HepG2 (cell line): ENCODE results near the gene IDS.
"Not testable (repeated sequence)": the region's sequence is repeated elsewhere in the genome, so short reads cannot be mapped to it uniquely, and the experiment has no call there.

Experiments
- CTCF ChIP-seq: sonication (generic); formaldehyde crosslinking; IDR thresholded peaks from 2 replicates; pipeline ENCODE4 v1.5.0; 2020; ENCODE audit warnings: mild to moderate bottlenecking, missing genetic modification reagents, moderate library complexity
- EZH2 ChIP-seq: conservative IDR thresholded peaks from 2 replicates; pipeline ENCODE4 v1.6.1; 2012; ENCODE audit warnings: mild to moderate bottlenecking, low read depth, low read length, moderate library complexity
- FOXK1 ChIP-seq: sonication (generic); formaldehyde crosslinking; IDR thresholded peaks from 2 replicates; pipeline ENCODE4 v1.4.0; 2020; ENCODE audit warnings: low read depth, missing genetic modification reagents, borderline replicate concordance
- HNF1B ChIP-seq: sonication (generic); formaldehyde crosslinking; IDR thresholded peaks from 2 replicates; pipeline ENCODE4 v1.5.1; 2020; ENCODE audit warnings: mild to moderate bottlenecking, moderate library complexity, missing genetic modification reagents
- JUN ChIP-seq: sonication (generic); formaldehyde crosslinking; IDR thresholded peaks from 2 replicates; pipeline ENCODE4 v1.4.0; 2020; ENCODE audit warnings: mild to moderate bottlenecking, missing genetic modification reagents
- MBD4 ChIP-seq: IDR thresholded peaks from 2 replicates; pipeline ENCODE4 v1.6.1; 2012; ENCODE audit warnings: low read length, inconsistent platforms, borderline replicate concordance
- NR3C1 ChIP-seq: sonication (generic); formaldehyde crosslinking; IDR thresholded peaks from 2 replicates; pipeline ENCODE4 v1.4.0; 2020; ENCODE audit warnings: missing genetic modification reagents
- PAF1 ChIP-seq: IDR thresholded peaks from 2 replicates; pipeline ENCODE4 v1.6.1; 2016; ENCODE audit warnings: missing genetic modification reagents, missing compliant biosample characterization
- REST ChIP-seq, 2 experiments: IDR thresholded peaks; 2 replicates each; pipeline ENCODE4 v1.6.1; 2011 to 2012; ENCODE audit warnings: low read length in 2 of 2, borderline replicate concordance in 1 of 2, low read depth in 1 of 2, mild to moderate bottlenecking in 1 of 2, moderate library complexity in 1 of 2
- RFXANK ChIP-seq: IDR thresholded peaks from 2 replicates; pipeline ENCODE4 v1.6.1; 2016
- SETDB1 ChIP-seq: sonication (generic); formaldehyde crosslinking; IDR thresholded peaks from 2 replicates; pipeline ENCODE4 v1.5.1; 2020; ENCODE audit warnings: missing genetic modification reagents, mild to moderate bottlenecking, borderline replicate concordance
- SMC3 ChIP-seq: IDR thresholded peaks from 2 replicates; pipeline ENCODE4 v1.6.1; 2011; ENCODE audit warnings: low read length, improper control_type of control experiment
- SRF ChIP-seq: IDR thresholded peaks from 2 replicates; pipeline ENCODE4 v1.6.1; 2011; ENCODE audit warnings: mild to moderate bottlenecking, low read depth, low read length, moderate library complexity
- ZNF644 ChIP-seq: IDR thresholded peaks from 2 replicates; pipeline ENCODE4 v1.6.1; 2016; ENCODE audit warnings: low read depth

- not testable (repeated sequence) for TF ChIP-seq JUN (CRISPR knock-in tag); SRF; MBD4; FOXK1; REST (IDR thresholded peaks at IDR 0.05; ENCODE audit: borderline replicate concordance in 1 of 2, low read depth in 1 of 2, low read length in 2 of 2); HNF1B (CRISPR knock-in tag); CTCF; SETDB1 (CRISPR knock-in tag); NR3C1 (CRISPR knock-in tag); PAF1; EZH2; RFXANK (CRISPR knock-in tag); SMC3; ZNF644 (CRISPR knock-in tag)
Measured at GRCh38 chrX:149547782-149548181, 42.7 kb upstream of the IDS start.
